ENCODE data around the gene ABCA2.

- no peak for TF ChIP-seq POLR2A (IDR thresholded peaks at IDR 0.05; ENCODE audit: low read depth, low read length)
- no peak for TF ChIP-seq POLR2AphosphoS5 (IDR thresholded peaks at IDR 0.05; ENCODE audit: low read depth, low read length)
- no peak for TF ChIP-seq TAF1 (IDR thresholded peaks at IDR 0.05; ENCODE audit: borderline replicate concordance, low read depth, low read length)
These were observed 42.9 kb upstream of the ABCA2 start for GRCh38 chr9:137070906-137071275.
